B cell (primary cell): ENCODE measurements around the gene TIAM2. TPM values are rescaled to one million over a fixed set of nuclear protein-coding genes. Genes with fewer than 3 reads are reported as not detected.

Experiments
- ATAC-seq: fragments of 200-7000 bp; cut with Tn5 transposase; one replicate; pipeline ENCODE4 v1.10.0; 2021; ENCODE audit warnings: low read depth, mild to moderate bottlenecking, moderate number of reproducible peaks, moderate library complexity
- CTCF ChIA-PET: fragments of 350-600 bp; sonication (Branson Sonifier 250); formaldehyde crosslinking; loops from one replicate; lab custom pipeline; 2021; ENCODE audit warnings: antibody characterized with exemption, inconsistent platforms; lab: Charles Lee
- POLR2A ChIA-PET: fragments of 350-600 bp; sonication (Branson Sonifier 250); formaldehyde crosslinking; loops from one replicate; lab custom pipeline; 2021; ENCODE audit warnings: antibody characterized with exemption; lab: Charles Lee
- DNase-seq: peaks from one replicate; pipeline ENCODE4 v3.0.0; 2013
- H2AFZ ChIP-seq: 2 replicates; pipeline ENCODE4 v1.6.1; 2012; ENCODE audit warnings: mild to moderate bottlenecking, low read depth, low read length; ENCODE audit not compliant: insufficient read depth, poor library complexity, severe bottlenecking
- H3K27ac ChIP-seq, 2 donors: 1 replicate in 1 of 2; 2 replicates in 1 of 2; pipeline ENCODE4 v1.5.1; 2012 to 2013; ENCODE audit warnings: low read length in 2 of 2, mild to moderate bottlenecking in 2 of 2, moderate library complexity in 1 of 2
- H3K27me3 ChIP-seq, 4 experiments: fragments of 200-600 bp in 1 of 4; sonication (generic) in 1 of 4; replicated peaks in 1 of 4; 1 replicate in 2 of 4; 2 replicates in 2 of 4; pipeline versions ENCODE4 v1.6.1 to v1.7.0; 2013 to 2016; ENCODE audit warnings: low read length in 3 of 4, mild to moderate bottlenecking in 2 of 4, mixed read lengths in 1 of 4, moderate library complexity in 1 of 4; ENCODE audit not compliant: insufficient read depth in 4 of 4, control insufficient read depth in 3 of 4; ENCODE audit errors: control extremely low read depth in 1 of 4
- H3K36me3 ChIP-seq, 2 experiments: replicated peaks in 1 of 2; 1 replicate in 1 of 2; 2 replicates in 1 of 2; pipeline versions ENCODE4 v1.6.1 to v1.7.1; 2013; ENCODE audit warnings: low read length in 1 of 2; ENCODE audit not compliant: insufficient read depth in 2 of 2, control insufficient read depth in 1 of 2; ENCODE audit errors: control extremely low read depth in 1 of 2, extremely low read depth in 1 of 2
- H3K4me1 ChIP-seq, 2 donors: fragments of 200-600 bp in 1 of 2; sonication (generic) in 1 of 2; 1 replicate in 1 of 2; 2 replicates in 1 of 2; pipeline versions ENCODE4 v1.5.1 to v1.6.1; 2013 to 2017; ENCODE audit warnings: low read length in 2 of 2; ENCODE audit not compliant: control insufficient read depth in 2 of 2, insufficient read depth in 2 of 2
- H3K4me2 ChIP-seq: replicated peaks from 2 replicates; pipeline ENCODE3; 2012; ENCODE audit warnings: mild to moderate bottlenecking, low read depth, low read length; ENCODE audit not compliant: poor library complexity, severe bottlenecking
- H3K4me3 ChIP-seq, 5 experiments: fragments of 200-600 bp in 1 of 5; sonication (generic) in 1 of 5; 1 replicate in 3 of 5; 2 replicates in 2 of 5; pipeline versions ENCODE4 v1.5.1 to v1.7.0; 2011 to 2016; ENCODE audit warnings: low read length in 4 of 5, mild to moderate bottlenecking in 4 of 5, low read depth in 2 of 5, control low read depth in 1 of 5, moderate library complexity in 1 of 5; ENCODE audit not compliant: insufficient read depth in 1 of 5; ENCODE audit errors: control extremely low read depth in 1 of 5, extremely low read depth in 1 of 5
- H3K79me2 ChIP-seq: fragments of 200-600 bp; sonication (generic); one replicate; pipeline ENCODE4 v1.6.0; 2016; ENCODE audit warnings: low read length; ENCODE audit not compliant: control insufficient read depth, insufficient read depth
- H3K9ac ChIP-seq: fragments of 200-600 bp; sonication (generic); 2 replicates; pipeline ENCODE4 v1.6.1; 2017; ENCODE audit warnings: mild to moderate bottlenecking, low read length, moderate library complexity
- H3K9me3 ChIP-seq, 3 donors: one replicate each; pipeline versions ENCODE4 v1.6.1 to v1.7.1; 2013; ENCODE audit warnings: low read length in 2 of 3; ENCODE audit not compliant: control insufficient read depth in 2 of 3, insufficient read depth in 1 of 3; ENCODE audit errors: control extremely low read depth in 1 of 3
- H4K20me1 ChIP-seq: 2 replicates; pipeline ENCODE4 v1.6.0; 2012; ENCODE audit warnings: mild to moderate bottlenecking, low read length; ENCODE audit not compliant: insufficient read depth, control insufficient read depth, poor library complexity, severe bottlenecking
- H3K27ac Mint-ChIP-seq: one replicate; pipeline ENCODE4 v1.8.0; 2021; ENCODE audit warnings: mixed read lengths
- H3K27me3 Mint-ChIP-seq: one replicate; pipeline ENCODE4 v1.8.0; 2021; ENCODE audit warnings: mixed read lengths
- H3K4me1 Mint-ChIP-seq: one replicate; pipeline ENCODE4 v1.8.0; 2021; ENCODE audit warnings: mixed read lengths
- H3K4me3 Mint-ChIP-seq: one replicate; pipeline ENCODE4 v1.8.0; 2021; ENCODE audit warnings: mixed read lengths
- H3K9me3 Mint-ChIP-seq: one replicate; pipeline ENCODE4 v1.8.0; 2022; ENCODE audit warnings: mixed read lengths; ENCODE audit not compliant: insufficient read depth
- EZH2 ChIP-seq: IDR thresholded peaks from 2 replicates; pipeline ENCODE4 v1.6.1; 2012; ENCODE audit warnings: borderline replicate concordance, low read depth, mild to moderate bottlenecking, moderate library complexity, low read length; ENCODE audit not compliant: insufficient read depth, poor library complexity, severe bottlenecking
- WGBS: methylation state at CpG from one replicate; pipeline ENCODE4 v1.1.5; 2013; ENCODE audit warnings: missing lambda C conversion rate; ENCODE audit not compliant: insufficient coverage; 5-methylcytosine and 5-hydroxymethylcytosine counted together
- intact Hi-C: fragments of 100-400 bp; cut with micrococcal nuclease; formaldehyde crosslinking; loops from one replicate; pipeline ENCODE4 v1.10.0; 2022
- polyA plus RNA-seq: library from polyadenylated mRNA; depleted of rRNA; stranded (reverse); fragments of >200 nt; gene quantifications from 2 replicates; pipeline ENCODE4 v1.2.3, GENCODE V29; 2012
- total RNA-seq, 2 donors: library from RNA; stranded (reverse); fragments of 120-200 nt in 1 of 2; gene quantifications; 1 replicate in 1 of 2; 2 replicates in 1 of 2; pipeline versions ENCODE4 v1.2.3 to v1.2.4, GENCODE V29; 2013 to 2022
- TF ChIP-seq, protein P1 (sequence below): fragments of 200-600 bp; IDR thresholded peaks from one replicate; pipeline ENCODE4 v1.8.0; 2022; ENCODE audit warnings: antibody characterized with exemption, mild to moderate bottlenecking

TIAM2 gene
- total and polyA plus RNA-seq, 2 donors (not counting 1 experiment from before 2014, with no cell fraction given), result 13.1 to 18.8 TPM

DNA sequence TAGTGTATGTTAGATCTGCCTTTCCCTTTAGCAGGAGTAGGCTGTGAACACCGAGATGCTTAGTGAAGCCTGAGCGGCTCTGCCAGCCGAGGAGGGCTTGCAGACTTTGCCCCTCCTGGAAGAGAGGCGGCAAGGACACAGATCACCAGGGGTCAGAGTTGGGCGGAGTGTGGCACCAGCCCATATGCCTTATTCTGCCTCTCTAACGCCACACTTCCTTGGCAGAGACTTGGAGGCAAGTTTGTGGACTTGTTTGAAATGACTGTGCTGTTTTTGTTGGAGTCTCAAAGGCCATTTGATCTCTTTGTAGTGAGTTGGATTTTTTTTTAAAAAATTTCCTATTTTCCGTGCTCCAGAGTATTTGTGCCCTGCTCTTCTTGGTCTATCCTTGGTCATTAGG, 224.2 kb downstream of the TIAM2 start:
- no peak overlapping the region for H2AFZ ChIP-seq
- H4K20me1 ChIP-seq, result no peaks in the 10 kb centered on the region
- H3K36me3 ChIP-seq, result no peaks in the 10 kb centered on the region
- POLR2A ChIA-PET, result no interaction called here
- DNase-seq (no peak), ATAC-seq (no peak)
- TF ChIP-seq EZH2, result no peak
- TF ChIP-seq, protein P1, sequence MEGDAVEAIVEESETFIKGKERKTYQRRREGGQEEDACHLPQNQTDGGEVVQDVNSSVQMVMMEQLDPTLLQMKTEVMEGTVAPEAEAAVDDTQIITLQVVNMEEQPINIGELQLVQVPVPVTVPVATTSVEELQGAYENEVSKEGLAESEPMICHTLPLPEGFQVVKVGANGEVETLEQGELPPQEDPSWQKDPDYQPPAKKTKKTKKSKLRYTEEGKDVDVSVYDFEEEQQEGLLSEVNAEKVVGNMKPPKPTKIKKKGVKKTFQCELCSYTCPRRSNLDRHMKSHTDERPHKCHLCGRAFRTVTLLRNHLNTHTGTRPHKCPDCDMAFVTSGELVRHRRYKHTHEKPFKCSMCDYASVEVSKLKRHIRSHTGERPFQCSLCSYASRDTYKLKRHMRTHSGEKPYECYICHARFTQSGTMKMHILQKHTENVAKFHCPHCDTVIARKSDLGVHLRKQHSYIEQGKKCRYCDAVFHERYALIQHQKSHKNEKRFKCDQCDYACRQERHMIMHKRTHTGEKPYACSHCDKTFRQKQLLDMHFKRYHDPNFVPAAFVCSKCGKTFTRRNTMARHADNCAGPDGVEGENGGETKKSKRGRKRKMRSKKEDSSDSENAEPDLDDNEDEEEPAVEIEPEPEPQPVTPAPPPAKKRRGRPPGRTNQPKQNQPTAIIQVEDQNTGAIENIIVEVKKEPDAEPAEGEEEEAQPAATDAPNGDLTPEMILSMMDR, result no peak
- CTCF ChIA-PET, result interaction anchor here (1.4 kb wide), 1 partner anchor 10 kb away, joined by 3 read pairs; no protein-coding TSS in a partner anchor
- no peak overlapping the region for H3K9ac ChIP-seq
- Mint-ChIP-seq H3K9me3 (no peaks in the 10 kb centered on the region), H3K27me3 (peaks cover 2% of the 10 kb centered on the region), H3K27ac (no peak overlapping the region), H3K4me3 (no peak overlapping the region), H3K4me1 (peaks cover 4% of the 10 kb centered on the region)
- no peak overlapping the region for H3K4me2 ChIP-seq
- no peak overlapping the region for H3K4me3 ChIP-seq
- H3K79me2 ChIP-seq, result no peaks in the 10 kb centered on the region
- WGBS, result 98% methylated on average over 6 of the region's 7 CpGs
- H3K27me3 ChIP-seq, result no peaks in the 10 kb centered on the region
- intact Hi-C loops, result no loop called here
- no peaks in the 10 kb centered on the region for H3K4me1 ChIP-seq
- H3K9me3 ChIP-seq, result no peaks in the 10 kb centered on the region
- no peak overlapping the region for H3K27ac ChIP-seq

DNA sequence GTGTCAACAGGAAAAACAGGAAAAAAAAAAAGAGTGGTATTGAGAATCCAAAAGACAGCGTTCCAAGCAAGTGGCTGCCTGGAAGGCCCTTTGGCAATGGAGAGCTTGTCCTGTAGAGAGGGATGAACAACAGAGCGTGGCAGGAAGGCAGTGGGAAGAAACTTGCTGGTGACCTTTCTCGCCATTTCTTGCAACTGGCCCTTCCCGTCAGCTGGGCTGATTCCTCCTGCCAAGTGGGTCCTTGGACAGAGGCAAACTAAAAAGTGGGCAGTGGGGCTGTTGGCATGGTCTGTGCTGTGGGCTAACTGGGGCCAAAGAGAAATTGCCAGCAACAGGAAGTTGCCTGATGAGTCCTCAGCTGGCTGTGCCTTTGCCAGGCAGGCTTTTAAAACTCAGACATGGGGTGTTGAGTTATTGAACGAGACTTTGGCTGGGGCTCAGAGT, 224.8 kb downstream of the TIAM2 start:
- Histone ChIP-seq H3K9ac (no peak overlapping the region), H3K36me3 (no peaks in the 10 kb centered on the region), H3K4me1 (no peaks in the 10 kb centered on the region), H3K9me3 (no peaks in the 10 kb centered on the region), H3K4me3 (no peak overlapping the region), H3K4me2 (no peak overlapping the region), H3K27me3 (no peaks in the 10 kb centered on the region), H4K20me1 (no peaks in the 10 kb centered on the region), H3K27ac (no peak overlapping the region), H3K79me2 (no peaks in the 10 kb centered on the region), H2AFZ (no peak overlapping the region)
- no peak for DNase-seq
- no peaks in the 10 kb centered on the region for H3K9me3 Mint-ChIP-seq
- intact Hi-C loops, result no loop called here
- H3K27ac Mint-ChIP-seq, result no peak overlapping the region
- no peak overlapping the region for H3K4me3 Mint-ChIP-seq
- POLR2A ChIA-PET, result no interaction called here
- no peak for TF ChIP-seq EZH2
- H3K27me3 Mint-ChIP-seq, result peaks cover 2% of the 10 kb centered on the region
- CTCF ChIA-PET, result interaction anchor here (1.4 kb wide), 1 partner anchor 11 kb away, joined by 3 read pairs; no protein-coding TSS in a partner anchor
- WGBS, result 98% methylated on average over 5 of the region's 5 CpGs
- no peak for ATAC-seq
- H3K4me1 Mint-ChIP-seq, result peaks cover 4% of the 10 kb centered on the region
